SK-N-SH treated with all-trans-retinoic acid at 6 μM for 48 hours (cell line): Measurements from ENCODE around the gene PRSS27.

Experiments used
- ATAC-seq: fragments of 200-7000 bp; cut with Tn5 transposase; 3 replicates; pipeline ENCODE4 v1.9.1; 2020; ENCODE audit warnings: mild to moderate bottlenecking, moderate library complexity
- ARNTL ChIP-seq: fragments of 450-650 bp; formaldehyde crosslinking; IDR thresholded peaks from 2 replicates; pipeline ENCODE4 v1.5.0; 2020; ENCODE audit warnings: low read depth, mild to moderate bottlenecking, moderate library complexity, borderline replicate concordance
- BACH2 ChIP-seq: fragments of 250-450 bp; sonication (Bioruptor Pico); IDR thresholded peaks from 2 replicates; pipeline ENCODE4 v1.9.0; 2021; ENCODE audit warnings: mild to moderate bottlenecking, borderline replicate concordance
- CSDC2 ChIP-seq: fragments of 250-450 bp; sonication (Bioruptor Pico); IDR thresholded peaks from 2 replicates; pipeline ENCODE4 v1.5.0; 2020; ENCODE audit warnings: mild to moderate bottlenecking, moderate library complexity
- ESRRG ChIP-seq: fragments of 250-450 bp; sonication (Bioruptor Pico); IDR thresholded peaks from 2 replicates; pipeline ENCODE4 v1.6.1; 2021; ENCODE audit warnings: mild to moderate bottlenecking
- GLIS3 ChIP-seq: fragments of 250-450 bp; sonication (Bioruptor Pico); IDR thresholded peaks from 2 replicates; pipeline ENCODE4 v1.5.0; 2020; ENCODE audit warnings: mild to moderate bottlenecking, moderate library complexity
- ISL1 ChIP-seq: fragments of 250-450 bp; sonication (Bioruptor Pico); IDR thresholded peaks from 2 replicates; pipeline ENCODE4 v2.1.2; 2022; ENCODE audit warnings: mild to moderate bottlenecking, moderate library complexity
- OSR1 ChIP-seq: fragments of 250-450 bp; sonication (Bioruptor Pico); IDR thresholded peaks from 2 replicates; pipeline ENCODE4 v1.8.0; 2022; ENCODE audit warnings: moderate library complexity, mild to moderate bottlenecking, inconsistent platforms
- PPARA ChIP-seq: fragments of 250-450 bp; sonication (Bioruptor Pico); IDR thresholded peaks from 2 replicates; pipeline ENCODE4 v1.5.0; 2020; ENCODE audit warnings: mild to moderate bottlenecking, borderline replicate concordance
- RARB ChIP-seq: fragments of 250-450 bp; sonication (Bioruptor Pico); IDR thresholded peaks from 2 replicates; pipeline ENCODE4 v1.8.0; 2021; ENCODE audit warnings: mild to moderate bottlenecking, moderate library complexity
- SNAI2 ChIP-seq: fragments of 250-450 bp; sonication (Bioruptor Pico); IDR thresholded peaks from 2 replicates; pipeline ENCODE4 v1.5.0; 2020; ENCODE audit warnings: mild to moderate bottlenecking, moderate library complexity
- TCF4 ChIP-seq: fragments of 250-450 bp; sonication (Bioruptor Pico); IDR thresholded peaks from 2 replicates; pipeline ENCODE4 v1.8.0; 2021; ENCODE audit warnings: mild to moderate bottlenecking, moderate library complexity, borderline replicate concordance
- TOX ChIP-seq: fragments of 250-450 bp; sonication (Bioruptor Pico); IDR thresholded peaks from 2 replicates; pipeline ENCODE4 v1.8.0; 2021; ENCODE audit warnings: mild to moderate bottlenecking, moderate library complexity, borderline replicate concordance
- ZC3H10 ChIP-seq: fragments of 250-450 bp; sonication (Bioruptor Pico); IDR thresholded peaks from 2 replicates; pipeline ENCODE4 v1.5.1; 2021; ENCODE audit warnings: mild to moderate bottlenecking, moderate library complexity
- ZFP3 ChIP-seq: fragments of 250-450 bp; sonication (Bioruptor Pico); IDR thresholded peaks from 2 replicates; pipeline ENCODE4 v1.5.0; 2020; ENCODE audit warnings: mild to moderate bottlenecking, moderate library complexity
- ZNF565 ChIP-seq: fragments of 450-650 bp; formaldehyde crosslinking; conservative IDR thresholded peaks from 2 replicates; pipeline ENCODE4 v1.5.0; 2020; ENCODE audit warnings: low read depth, mild to moderate bottlenecking, moderate library complexity
- ZNF8 ChIP-seq: fragments of 450-650 bp; formaldehyde crosslinking; IDR thresholded peaks from 2 replicates; pipeline ENCODE4 v1.5.0; 2020; ENCODE audit warnings: mild to moderate bottlenecking, moderate library complexity
- TF ChIP-seq, protein P1 (sequence below): fragments of 250-450 bp; sonication (Bioruptor Pico); IDR thresholded peaks from 2 replicates; pipeline ENCODE4 v1.5.1; 2020; ENCODE audit warnings: low read depth, mild to moderate bottlenecking, moderate library complexity
- TF ChIP-seq, protein P2 (sequence below): fragments of 250-450 bp; sonication (Bioruptor Pico); IDR thresholded peaks from 2 replicates; pipeline ENCODE4 v1.5.0; 2020; ENCODE audit warnings: mild to moderate bottlenecking, moderate library complexity
- TF ChIP-seq, protein P3 (sequence below): fragments of 250-450 bp; sonication (Bioruptor Pico); IDR thresholded peaks from 2 replicates; pipeline ENCODE4 v1.5.1; 2021; ENCODE audit warnings: mild to moderate bottlenecking, moderate library complexity
- TF ChIP-seq, protein P4 (sequence below): fragments of 250-450 bp; sonication (Bioruptor Pico); IDR thresholded peaks from 2 replicates; pipeline ENCODE4 v1.8.0; 2020; ENCODE audit warnings: mild to moderate bottlenecking, moderate library complexity, borderline replicate concordance

PRSS27 gene

DNA sequence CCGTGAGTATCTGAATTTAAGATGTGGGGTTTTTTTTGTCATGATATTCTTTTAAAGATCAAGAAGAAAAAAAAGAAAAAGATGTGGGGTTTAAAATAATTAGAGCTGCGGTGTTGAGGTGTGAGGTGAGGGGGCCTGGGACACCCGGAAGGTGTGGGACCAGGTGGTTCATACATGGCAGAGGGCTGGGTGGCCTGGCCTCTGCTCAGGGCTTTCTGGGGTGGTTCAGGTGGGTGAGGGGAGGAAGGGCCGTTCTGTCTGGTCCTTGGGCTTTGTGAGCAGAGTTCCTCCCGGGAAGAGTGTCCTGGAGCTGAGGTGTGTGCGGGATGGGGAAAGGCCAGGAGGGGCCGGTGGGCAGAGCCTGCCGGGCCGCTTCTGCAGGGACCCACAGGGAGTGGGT lies 5.0 kb downstream of the PRSS27 start:
- no peak for ATAC-seq
- TF ChIP-seq, protein P1, sequence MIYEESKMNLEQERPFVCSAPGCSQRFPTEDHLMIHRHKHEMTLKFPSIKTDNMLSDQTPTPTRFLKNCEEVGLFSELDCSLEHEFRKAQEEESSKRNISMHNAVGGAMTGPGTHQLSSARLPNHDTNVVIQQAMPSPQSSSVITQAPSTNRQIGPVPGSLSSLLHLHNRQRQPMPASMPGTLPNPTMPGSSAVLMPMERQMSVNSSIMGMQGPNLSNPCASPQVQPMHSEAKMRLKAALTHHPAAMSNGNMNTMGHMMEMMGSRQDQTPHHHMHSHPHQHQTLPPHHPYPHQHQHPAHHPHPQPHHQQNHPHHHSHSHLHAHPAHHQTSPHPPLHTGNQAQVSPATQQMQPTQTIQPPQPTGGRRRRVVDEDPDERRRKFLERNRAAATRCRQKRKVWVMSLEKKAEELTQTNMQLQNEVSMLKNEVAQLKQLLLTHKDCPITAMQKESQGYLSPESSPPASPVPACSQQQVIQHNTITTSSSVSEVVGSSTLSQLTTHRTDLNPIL (CRISPR knock-in tag): no peak
- no peak for TF ChIP-seq TCF4 (CRISPR knock-in tag)
- TF ChIP-seq ARNTL: no peak

DNA sequence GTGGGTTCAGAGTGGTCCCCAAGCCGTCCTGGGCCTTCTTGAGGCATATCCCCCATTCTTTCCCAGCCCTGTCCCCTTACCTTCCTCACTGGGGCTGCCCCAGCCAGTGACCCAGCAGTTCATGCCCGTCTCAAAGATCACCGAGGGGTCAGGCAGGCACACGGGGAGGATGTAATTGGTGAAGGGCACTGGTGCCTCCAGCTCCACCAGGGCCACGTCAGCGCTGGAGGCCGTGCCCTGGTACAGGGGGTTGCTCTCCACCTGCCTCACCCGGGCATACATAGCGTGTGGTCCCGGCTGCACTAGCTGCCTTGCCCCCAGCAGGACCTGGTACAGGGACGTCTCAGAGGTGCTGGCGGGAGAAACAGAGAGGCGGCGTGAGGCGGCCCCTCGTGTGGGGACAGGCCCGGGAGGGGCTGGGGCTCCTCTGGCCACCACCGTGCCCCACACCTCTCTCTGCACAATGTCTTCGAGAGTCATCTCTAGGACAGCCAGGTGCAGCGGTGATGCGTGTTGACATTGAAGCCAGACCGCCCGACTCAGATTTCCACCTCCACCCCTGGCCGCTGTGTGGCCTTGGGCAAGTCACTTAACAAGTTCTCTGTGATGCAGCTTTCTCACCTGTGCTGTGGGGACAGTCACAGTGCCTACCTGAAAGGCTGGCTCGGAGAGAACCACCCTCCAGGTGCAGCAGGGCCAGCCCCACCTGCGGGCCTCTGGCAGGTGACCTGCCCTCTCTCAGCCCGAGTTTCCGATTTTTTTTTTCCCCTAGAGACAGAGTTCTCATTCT lies 5.8 kb downstream of the PRSS27 start:
- TF ChIP-seq, protein P2, sequence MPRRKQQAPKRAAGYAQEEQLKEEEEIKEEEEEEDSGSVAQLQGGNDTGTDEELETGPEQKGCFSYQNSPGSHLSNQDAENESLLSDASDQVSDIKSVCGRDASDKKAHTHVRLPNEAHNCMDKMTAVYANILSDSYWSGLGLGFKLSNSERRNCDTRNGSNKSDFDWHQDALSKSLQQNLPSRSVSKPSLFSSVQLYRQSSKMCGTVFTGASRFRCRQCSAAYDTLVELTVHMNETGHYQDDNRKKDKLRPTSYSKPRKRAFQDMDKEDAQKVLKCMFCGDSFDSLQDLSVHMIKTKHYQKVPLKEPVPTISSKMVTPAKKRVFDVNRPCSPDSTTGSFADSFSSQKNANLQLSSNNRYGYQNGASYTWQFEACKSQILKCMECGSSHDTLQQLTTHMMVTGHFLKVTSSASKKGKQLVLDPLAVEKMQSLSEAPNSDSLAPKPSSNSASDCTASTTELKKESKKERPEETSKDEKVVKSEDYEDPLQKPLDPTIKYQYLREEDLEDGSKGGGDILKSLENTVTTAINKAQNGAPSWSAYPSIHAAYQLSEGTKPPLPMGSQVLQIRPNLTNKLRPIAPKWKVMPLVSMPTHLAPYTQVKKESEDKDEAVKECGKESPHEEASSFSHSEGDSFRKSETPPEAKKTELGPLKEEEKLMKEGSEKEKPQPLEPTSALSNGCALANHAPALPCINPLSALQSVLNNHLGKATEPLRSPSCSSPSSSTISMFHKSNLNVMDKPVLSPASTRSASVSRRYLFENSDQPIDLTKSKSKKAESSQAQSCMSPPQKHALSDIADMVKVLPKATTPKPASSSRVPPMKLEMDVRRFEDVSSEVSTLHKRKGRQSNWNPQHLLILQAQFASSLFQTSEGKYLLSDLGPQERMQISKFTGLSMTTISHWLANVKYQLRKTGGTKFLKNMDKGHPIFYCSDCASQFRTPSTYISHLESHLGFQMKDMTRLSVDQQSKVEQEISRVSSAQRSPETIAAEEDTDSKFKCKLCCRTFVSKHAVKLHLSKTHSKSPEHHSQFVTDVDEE (CRISPR knock-in tag): no peak
- TF ChIP-seq, protein P3, sequence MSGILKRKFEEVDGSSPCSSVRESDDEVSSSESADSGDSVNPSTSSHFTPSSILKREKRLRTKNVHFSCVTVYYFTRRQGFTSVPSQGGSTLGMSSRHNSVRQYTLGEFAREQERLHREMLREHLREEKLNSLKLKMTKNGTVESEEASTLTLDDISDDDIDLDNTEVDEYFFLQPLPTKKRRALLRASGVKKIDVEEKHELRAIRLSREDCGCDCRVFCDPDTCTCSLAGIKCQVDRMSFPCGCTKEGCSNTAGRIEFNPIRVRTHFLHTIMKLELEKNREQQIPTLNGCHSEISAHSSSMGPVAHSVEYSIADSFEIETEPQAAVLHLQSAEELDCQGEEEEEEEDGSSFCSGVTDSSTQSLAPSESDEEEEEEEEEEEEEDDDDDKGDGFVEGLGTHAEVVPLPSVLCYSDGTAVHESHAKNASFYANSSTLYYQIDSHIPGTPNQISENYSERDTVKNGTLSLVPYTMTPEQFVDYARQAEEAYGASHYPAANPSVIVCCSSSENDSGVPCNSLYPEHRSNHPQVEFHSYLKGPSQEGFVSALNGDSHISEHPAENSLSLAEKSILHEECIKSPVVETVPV (CRISPR knock-in tag): no peak
- TF ChIP-seq ZNF8 (CRISPR knock-in tag): no peak
- TF ChIP-seq ISL1 (CRISPR knock-in tag): no peak
- TF ChIP-seq ZFP3 (CRISPR knock-in tag): no peak
- no peak for TF ChIP-seq PPARA (CRISPR knock-in tag)
- TF ChIP-seq ESRRG: no peak
- TF ChIP-seq ZC3H10: no peak
- TF ChIP-seq GLIS3 (CRISPR knock-in tag): no peak
- TF ChIP-seq BACH2 (CRISPR knock-in tag): no peak
- no peak for TF ChIP-seq RARB (CRISPR knock-in tag)
- TF ChIP-seq, protein P4, sequence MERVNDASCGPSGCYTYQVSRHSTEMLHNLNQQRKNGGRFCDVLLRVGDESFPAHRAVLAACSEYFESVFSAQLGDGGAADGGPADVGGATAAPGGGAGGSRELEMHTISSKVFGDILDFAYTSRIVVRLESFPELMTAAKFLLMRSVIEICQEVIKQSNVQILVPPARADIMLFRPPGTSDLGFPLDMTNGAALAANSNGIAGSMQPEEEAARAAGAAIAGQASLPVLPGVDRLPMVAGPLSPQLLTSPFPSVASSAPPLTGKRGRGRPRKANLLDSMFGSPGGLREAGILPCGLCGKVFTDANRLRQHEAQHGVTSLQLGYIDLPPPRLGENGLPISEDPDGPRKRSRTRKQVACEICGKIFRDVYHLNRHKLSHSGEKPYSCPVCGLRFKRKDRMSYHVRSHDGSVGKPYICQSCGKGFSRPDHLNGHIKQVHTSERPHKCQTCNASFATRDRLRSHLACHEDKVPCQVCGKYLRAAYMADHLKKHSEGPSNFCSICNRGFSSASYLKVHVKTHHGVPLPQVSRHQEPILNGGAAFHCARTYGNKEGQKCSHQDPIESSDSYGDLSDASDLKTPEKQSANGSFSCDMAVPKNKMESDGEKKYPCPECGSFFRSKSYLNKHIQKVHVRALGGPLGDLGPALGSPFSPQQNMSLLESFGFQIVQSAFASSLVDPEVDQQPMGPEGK (CRISPR knock-in tag): no peak
- no peak for TF ChIP-seq TOX (CRISPR knock-in tag)
- TF ChIP-seq CSDC2 (CRISPR knock-in tag): no peak
- no peak for TF ChIP-seq SNAI2 (CRISPR knock-in tag)
- no peak for ATAC-seq

DNA sequence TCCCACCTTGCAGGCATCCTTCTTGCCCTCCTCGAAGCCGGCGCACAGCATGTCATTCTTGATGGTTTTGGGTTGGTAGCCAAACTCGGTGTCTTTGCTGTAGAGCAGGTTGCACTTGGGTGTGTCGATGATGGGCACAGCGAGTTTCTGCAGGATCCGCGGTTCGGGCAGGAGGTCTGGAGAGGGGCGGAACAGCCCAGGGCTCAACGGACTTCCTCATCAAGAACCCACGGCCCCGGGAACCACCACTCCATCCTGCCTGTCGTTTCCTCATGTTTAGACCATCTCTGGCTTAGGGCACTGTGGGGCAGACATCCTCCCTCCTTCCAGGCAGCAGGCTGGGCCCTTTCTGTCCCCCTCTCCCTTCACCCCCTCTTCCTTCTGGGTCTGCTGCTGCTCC lies 6.5 kb downstream of the PRSS27 start:
- ATAC-seq: no peak
- no peak for TF ChIP-seq CSDC2 (CRISPR knock-in tag)
- no peak for TF ChIP-seq SNAI2 (CRISPR knock-in tag)
- TF ChIP-seq, protein P4 (CRISPR knock-in tag): no peak
- no peak for TF ChIP-seq ISL1 (CRISPR knock-in tag)
- no peak for TF ChIP-seq RARB (CRISPR knock-in tag)
- TF ChIP-seq, protein P2 (CRISPR knock-in tag): no peak
- TF ChIP-seq ZNF565 (CRISPR knock-in tag): no peak
- no peak for TF ChIP-seq TCF4 (CRISPR knock-in tag)
- no peak for TF ChIP-seq OSR1
